OCI-LY7 (cell line): ENCODE measurements around the gene RTL10. TPM values are rescaled to one million over a fixed set of nuclear protein-coding genes. Genes with fewer than 3 reads are reported as not detected.

Experiments
- BruUV-seq: library from RNA; stranded (reverse); fragments of 400-500 nt; replicated peaks from 2 replicates; lab custom pipeline; 2021; lab: Mats Ljungman, UMichigan
- CTCF ChIA-PET: fragments of 300-600 bp; sonication (Branson Sonifier 250); formaldehyde crosslinking; loops from one replicate; lab custom pipeline; 2022; ENCODE audit warnings: antibody characterized with exemption; ENCODE audit not compliant: unreplicated experiment; lab: Charles Lee
- POLR2A ChIA-PET: fragments of 300-600 bp; sonication (Branson Sonifier 250); formaldehyde crosslinking; loops from one replicate; lab custom pipeline; 2022; ENCODE audit warnings: antibody characterized with exemption; lab: Charles Lee
- DNase-seq: peaks from one replicate; pipeline ENCODE4 v3.0.0-alpha.2; 2015; ENCODE audit warnings: low spot score
- H2AFZ ChIP-seq: fragments of 200-600 bp; sonication (generic), shearing (Covaris generic); 2 replicates; pipeline ENCODE4 v1.6.1; 2014; ENCODE audit warnings: mild to moderate bottlenecking, antibody characterized with exemption, low read length, moderate library complexity
- H3K27ac ChIP-seq: fragments of 200-600 bp; sonication (generic); 2 replicates; pipeline ENCODE4 v1.5.1; 2014; ENCODE audit warnings: mixed run types, low read depth, mild to moderate bottlenecking, moderate library complexity, low read length, inconsistent platforms; ENCODE audit not compliant: poor library complexity, severe bottlenecking
- H3K36me3 ChIP-seq: fragments of 200-600 bp; sonication (generic); 2 replicates; pipeline ENCODE4 v1.6.1; 2014; ENCODE audit warnings: mild to moderate bottlenecking, antibody characterized with exemption, low read length, moderate library complexity, mixed read lengths; ENCODE audit not compliant: insufficient read depth
- H3K4me1 ChIP-seq: fragments of 200-600 bp; sonication (generic); 2 replicates; pipeline ENCODE4 v1.5.1; 2014; ENCODE audit warnings: mild to moderate bottlenecking, low read length; ENCODE audit not compliant: insufficient read depth, poor library complexity, severe bottlenecking
- H3K4me2 ChIP-seq: fragments of 200-600 bp; sonication (generic); 2 replicates; pipeline ENCODE4 v1.6.1; 2014; ENCODE audit warnings: mild to moderate bottlenecking, low read length
- H3K4me3 ChIP-seq: fragments of 200-600 bp; sonication (generic); 2 replicates; pipeline ENCODE4 v1.5.1; 2014; ENCODE audit warnings: mild to moderate bottlenecking, low read depth, low read length; ENCODE audit not compliant: poor library complexity, severe bottlenecking
- H3K79me2 ChIP-seq: fragments of 200-600 bp; sonication (generic); 2 replicates; pipeline ENCODE4 v1.6.1; 2016; ENCODE audit warnings: low read depth, mild to moderate bottlenecking, low read length, moderate library complexity, mixed read lengths; ENCODE audit not compliant: insufficient read depth
- H3K9me2 ChIP-seq: fragments of 200-600 bp; sonication (generic); 2 replicates; pipeline ENCODE4 v1.6.1; 2016; ENCODE audit warnings: mild to moderate bottlenecking, low read length, mixed read lengths; ENCODE audit not compliant: insufficient read depth
- H3K9me3 ChIP-seq: fragments of 200-600 bp; sonication (generic); 2 replicates; pipeline ENCODE4 v1.6.1; 2014; ENCODE audit warnings: mild to moderate bottlenecking, mixed run types, low read length, mixed read lengths
- H4K20me1 ChIP-seq: fragments of 200-600 bp; sonication (generic); 2 replicates; pipeline ENCODE4 v1.6.1; 2014; ENCODE audit warnings: mild to moderate bottlenecking, antibody characterized with exemption, low read length, moderate library complexity, mixed read lengths; ENCODE audit not compliant: insufficient read depth
- CTCF ChIP-seq: fragments of 200-600 bp; sonication (generic); conservative IDR thresholded peaks from 2 replicates; pipeline ENCODE4 v1.5.1; 2014; ENCODE audit warnings: mild to moderate bottlenecking, antibody characterized with exemption, low read length, moderate library complexity, mixed read lengths
- EZH2phosphoT487 ChIP-seq: fragments of 200-600 bp; sonication (generic); IDR thresholded peaks from 2 replicates; pipeline ENCODE4 v1.6.1; 2018; ENCODE audit warnings: low read depth, borderline replicate concordance, mild to moderate bottlenecking, mixed run types, antibody characterized with exemption, low read length, moderate library complexity, mixed read lengths
- intact Hi-C: fragments of 100-400 bp; cut with micrococcal nuclease; formaldehyde crosslinking; loops from one replicate; pipeline ENCODE4 v1.10.0; 2022; ENCODE audit not compliant: unreplicated experiment
- total RNA-seq, 2 experiments: library from RNA; depleted of rRNA in 1 of 2; stranded (reverse); fragments of >200 nt in 1 of 2; shearing (Covaris generic) in 1 of 2; gene quantifications; 2 replicates each; pipeline ENCODE4 v1.2.3, GENCODE V29; 2014 to 2022

The RTL10 gene
- total RNA-seq, 2 experiments from 2014 or later: 26.2 to 28.2 TPM

- Histone ChIP-seq H3K9me2 (no peaks in the 10 kb centered on the region), H3K4me3 (peak overlapping the region; percentile 91), H2AFZ (no peak overlapping the region), H3K79me2 (peaks cover 53% of the 10 kb centered on the region), H3K4me2 (peak overlapping the region; percentile 82), H3K4me1 (peaks cover 37% of the 10 kb centered on the region), H3K36me3 (peaks cover 44% of the 10 kb centered on the region), H3K27ac (peak overlapping the region; percentile 84), H3K9me3 (no peaks in the 10 kb centered on the region; the same call in 1 of the 2 replicates), H4K20me1 (0 out of 2 replicates have a peak, but pooled peaks cover 9% of the 10 kb centered on the region)
- ChIA-PET POLR2A (interaction anchor here (0.7 to 2.2 kb wide), 9 partner anchors 11 to 45 kb away, joined by 3 to 20 read pairs (median 4); no protein-coding TSS in a partner anchor), CTCF (no interaction called here)
- intact Hi-C loops: loop anchor here (1.0 to 2.0 kb wide), 2 partner anchors 36 to 83 kb away; no protein-coding TSS in a partner anchor
- TF ChIP-seq CTCF (no peak), EZH2phosphoT487 (no peak)
- BruUV-seq: TSS peak; percentile 72
- peak; percentile 84 for DNase-seq
These were observed 1.1 kb upstream of the RTL10 start for GRCh38 chr22:19855504-19856409.

DNA sequence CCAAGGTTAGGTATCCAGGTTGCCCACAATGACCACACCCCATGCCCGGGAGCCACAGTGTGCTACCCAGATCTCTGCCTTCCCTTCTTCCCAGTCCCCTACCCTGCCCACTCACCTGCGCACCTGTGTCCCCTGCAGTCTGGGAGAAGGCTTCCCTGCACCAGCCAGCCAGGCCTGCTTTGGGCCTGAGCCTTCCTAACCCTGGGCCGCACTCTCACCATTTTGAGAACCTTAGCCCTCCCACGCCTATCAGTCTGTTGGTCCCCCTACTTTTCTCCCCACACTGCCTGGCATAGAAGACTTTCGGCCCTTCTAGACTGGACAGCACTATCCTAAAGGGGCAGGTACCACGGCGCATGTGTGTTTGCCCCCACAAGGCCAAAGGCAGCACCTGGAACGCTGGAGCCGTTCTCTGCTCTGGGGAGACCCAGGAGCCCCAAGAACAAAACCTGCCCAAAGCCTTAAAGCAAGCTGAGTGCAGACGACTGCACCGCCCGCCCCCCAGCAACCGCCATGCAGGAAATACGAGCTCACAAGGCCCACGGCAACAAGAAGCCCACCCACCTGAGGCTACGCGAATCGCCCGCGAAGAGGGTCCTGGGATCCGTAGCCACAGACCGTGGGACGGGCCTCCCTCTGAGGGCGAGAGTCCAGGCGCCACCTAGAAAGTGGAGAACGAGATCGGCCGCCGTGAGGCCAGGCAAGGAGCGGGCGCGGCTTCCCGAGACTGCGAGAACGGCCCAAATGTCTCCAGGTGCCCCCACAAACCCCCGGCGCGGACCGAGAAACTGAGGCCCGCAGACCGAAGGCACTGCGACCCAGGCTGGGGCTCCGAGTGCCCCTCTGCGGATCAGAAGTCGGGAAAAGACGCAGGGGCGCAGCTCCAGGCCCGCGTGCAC, 546 bp downstream of the RTL10 start:
- DNase-seq: peak; percentile 32
- intact Hi-C loops: loop anchor here (2.0 kb wide), 1 partner anchor 81 kb away; no protein-coding TSS in a partner anchor

More for the DNA sequence above, 546 bp downstream of the RTL10 start:
- Histone ChIP-seq H3K4me3 (peak overlapping the region; percentile 91), H3K9me3 (no peaks in the 10 kb centered on the region; the same call in 1 of the 2 replicates), H3K27ac (peak overlapping the region; percentile 84), H4K20me1 (0 out of 2 replicates have a peak, but pooled peaks cover 9% of the 10 kb centered on the region), H3K4me1 (peaks cover 37% of the 10 kb centered on the region), H3K4me2 (peak overlapping the region; percentile 100), H2AFZ (no peak overlapping the region), H3K36me3 (peaks cover 59% of the 10 kb centered on the region), H3K9me2 (no peaks in the 10 kb centered on the region), H3K79me2 (peaks cover 53% of the 10 kb centered on the region)
- ChIA-PET CTCF (interaction anchor here (0.6 to 1.5 kb wide), 2 partner anchors 13 to 32 kb away, joined by 3 to 5 read pairs; no protein-coding TSS in a partner anchor), POLR2A (interaction anchor here (0.6 to 1.4 kb wide), 3 partner anchors 33 to 94 kb away, joined by 3 to 4 read pairs (median 3); no protein-coding TSS in a partner anchor)
- no peak for TF ChIP-seq CTCF
- no peak for TF ChIP-seq EZH2phosphoT487
- BruUV-seq: no TSS peak
